CD4-positive, alpha-beta T cell (primary cell): ENCODE measurements around the gene NEBL. TPM values are rescaled to one million over a fixed set of nuclear protein-coding genes. Genes with fewer than 3 reads are reported as not detected.

Experiments used
- ATAC-seq: fragments of 200-7000 bp; cut with Tn5 transposase; one replicate; pipeline ENCODE4 v1.10.0; 2022; ENCODE audit warnings: mild to moderate bottlenecking; ENCODE audit not compliant: poor library complexity
- CTCF ChIA-PET: fragments of 350-600 bp; sonication (Branson Sonifier 250); formaldehyde crosslinking; loops from one replicate; lab custom pipeline; 2021; ENCODE audit warnings: antibody characterized with exemption, inconsistent platforms; lab: Charles Lee
- POLR2A ChIA-PET: fragments of 350-600 bp; sonication (Branson Sonifier 250); formaldehyde crosslinking; loops from one replicate; lab custom pipeline; 2021; ENCODE audit warnings: antibody characterized with exemption, inconsistent platforms; lab: Charles Lee
- DNase-seq, 14 experiments: peaks; one replicate each; pipeline ENCODE4 v3.0.0-alpha.2; 2013 to 2020; ENCODE audit warnings: mixed read lengths in 2 of 14
- H3K27ac ChIP-seq, 2 donors: one replicate each; pipeline versions ENCODE4 v1.5.1 to v1.7.0; 2013; ENCODE audit warnings: low read length in 2 of 2, low read depth in 1 of 2, mild to moderate bottlenecking in 1 of 2
- H3K27me3 ChIP-seq, 2 experiments: 1 replicate in 1 of 2; 2 replicates in 1 of 2; pipeline versions ENCODE4 v1.6.1 to v1.7.0; 2013; ENCODE audit warnings: low read length in 2 of 2, control low read depth in 1 of 2, mild to moderate bottlenecking in 1 of 2, moderate library complexity in 1 of 2; ENCODE audit not compliant: insufficient read depth in 2 of 2, control insufficient read depth in 1 of 2
- H3K36me3 ChIP-seq: one replicate; pipeline ENCODE4 v1.6.1; 2013; ENCODE audit warnings: low read length, control low read depth; ENCODE audit not compliant: insufficient read depth
- H3K4me1 ChIP-seq: one replicate; pipeline ENCODE4 v1.6.1; 2013; ENCODE audit warnings: low read length, control low read depth; ENCODE audit not compliant: insufficient read depth
- H3K4me3 ChIP-seq: one replicate; pipeline ENCODE4 v1.5.1; 2013; ENCODE audit warnings: mild to moderate bottlenecking, low read length, moderate library complexity
- H3K9me3 ChIP-seq, 2 experiments: 1 replicate in 1 of 2; 2 replicates in 1 of 2; pipeline versions ENCODE4 v1.6.1 to v1.7.0; 2013; ENCODE audit warnings: low read length in 2 of 2, mild to moderate bottlenecking in 2 of 2, control low read depth in 1 of 2, moderate library complexity in 1 of 2; ENCODE audit not compliant: control insufficient read depth in 1 of 2, insufficient read depth in 1 of 2
- H3K27ac Mint-ChIP-seq: one replicate; pipeline ENCODE4 v1.8.0; 2020; ENCODE audit warnings: mixed read lengths
- H3K27me3 Mint-ChIP-seq: one replicate; pipeline ENCODE4 v1.8.0; 2021; ENCODE audit warnings: mixed read lengths
- H3K36me3 Mint-ChIP-seq: one replicate; pipeline ENCODE4 v1.8.0; 2021; ENCODE audit warnings: low read depth, mixed read lengths
- H3K4me1 Mint-ChIP-seq: one replicate; pipeline ENCODE4 v1.8.0; 2021; ENCODE audit warnings: low read depth, mixed read lengths
- H3K4me3 Mint-ChIP-seq: one replicate; pipeline ENCODE4 v1.8.0; 2020; ENCODE audit warnings: mild to moderate bottlenecking, mixed read lengths
- H3K9me3 Mint-ChIP-seq: one replicate; pipeline ENCODE4 v1.8.0; 2020; ENCODE audit warnings: mixed read lengths
- intact Hi-C, 2 experiments: fragments of 100-400 bp; cut with DNase I in 1 of 2; cut with micrococcal nuclease in 1 of 2; formaldehyde crosslinking; loops; one replicate each; pipeline versions ENCODE4 v1.15.1 to v1.9.0; 2023 to 2025; cut with DNase I, micrococcal nuclease
- total RNA-seq, 174 experiments: library from RNA in 2 of 174; stranded (reverse) in 2 of 174; gene quantifications; one replicate each; pipeline ENCODE4 v1.2.3 and lab custom pipeline; 2021 to 2026
- TF ChIP-seq, protein P1 (sequence below): fragments of 200-600 bp; IDR thresholded peaks from one replicate; pipeline ENCODE4 v1.8.0; 2022; ENCODE audit warnings: antibody characterized with exemption, mild to moderate bottlenecking

Gene NEBL
- total RNA-seq, 2 experiments from 2014 or later, result 0.17 to 0.22 TPM

DNA sequence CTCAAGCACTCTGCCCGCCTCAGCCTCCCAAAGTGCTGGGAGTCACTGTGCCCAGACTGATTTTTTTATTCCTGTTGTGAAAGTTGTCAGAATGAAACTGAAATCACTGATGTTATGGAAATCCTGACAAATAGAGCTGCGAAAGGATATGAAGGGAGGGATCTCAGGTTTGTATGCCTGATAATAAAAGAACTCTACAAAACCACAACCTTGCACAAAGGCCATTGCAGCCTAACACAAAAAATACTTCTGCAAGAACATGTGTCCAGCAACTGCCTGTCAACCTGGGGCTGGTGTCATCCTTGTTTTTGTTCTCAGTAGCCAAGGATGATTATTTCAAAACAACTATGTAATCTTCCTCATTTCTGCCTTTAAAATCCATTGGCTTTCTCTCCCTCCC is 126.1 kb downstream of the NEBL start:
- Mint-ChIP-seq H3K4me1 (no peaks in the 10 kb centered on the region), H3K27me3 (no peaks in the 10 kb centered on the region), H3K4me3 (no peak overlapping the region), H3K27ac (no peak overlapping the region), H3K36me3 (no peaks in the 10 kb centered on the region), H3K9me3 (peaks cover 2% of the 10 kb centered on the region)
- DNase-seq (no peak), ATAC-seq (no peak)
- Histone ChIP-seq H3K27ac (no peak overlapping the region), H3K9me3 (no peaks in the 10 kb centered on the region), H3K27me3 (peaks cover 0 to 3% of the 10 kb centered on the region in 2 experiments), H3K4me1 (no peaks in the 10 kb centered on the region), H3K36me3 (no peaks in the 10 kb centered on the region), H3K4me3 (no peak overlapping the region)
- TF ChIP-seq, protein P1, sequence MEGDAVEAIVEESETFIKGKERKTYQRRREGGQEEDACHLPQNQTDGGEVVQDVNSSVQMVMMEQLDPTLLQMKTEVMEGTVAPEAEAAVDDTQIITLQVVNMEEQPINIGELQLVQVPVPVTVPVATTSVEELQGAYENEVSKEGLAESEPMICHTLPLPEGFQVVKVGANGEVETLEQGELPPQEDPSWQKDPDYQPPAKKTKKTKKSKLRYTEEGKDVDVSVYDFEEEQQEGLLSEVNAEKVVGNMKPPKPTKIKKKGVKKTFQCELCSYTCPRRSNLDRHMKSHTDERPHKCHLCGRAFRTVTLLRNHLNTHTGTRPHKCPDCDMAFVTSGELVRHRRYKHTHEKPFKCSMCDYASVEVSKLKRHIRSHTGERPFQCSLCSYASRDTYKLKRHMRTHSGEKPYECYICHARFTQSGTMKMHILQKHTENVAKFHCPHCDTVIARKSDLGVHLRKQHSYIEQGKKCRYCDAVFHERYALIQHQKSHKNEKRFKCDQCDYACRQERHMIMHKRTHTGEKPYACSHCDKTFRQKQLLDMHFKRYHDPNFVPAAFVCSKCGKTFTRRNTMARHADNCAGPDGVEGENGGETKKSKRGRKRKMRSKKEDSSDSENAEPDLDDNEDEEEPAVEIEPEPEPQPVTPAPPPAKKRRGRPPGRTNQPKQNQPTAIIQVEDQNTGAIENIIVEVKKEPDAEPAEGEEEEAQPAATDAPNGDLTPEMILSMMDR, result no peak
- CTCF ChIA-PET, result no interaction called here
- intact Hi-C loops, result no loop called here
- POLR2A ChIA-PET, result no interaction called here

DNA sequence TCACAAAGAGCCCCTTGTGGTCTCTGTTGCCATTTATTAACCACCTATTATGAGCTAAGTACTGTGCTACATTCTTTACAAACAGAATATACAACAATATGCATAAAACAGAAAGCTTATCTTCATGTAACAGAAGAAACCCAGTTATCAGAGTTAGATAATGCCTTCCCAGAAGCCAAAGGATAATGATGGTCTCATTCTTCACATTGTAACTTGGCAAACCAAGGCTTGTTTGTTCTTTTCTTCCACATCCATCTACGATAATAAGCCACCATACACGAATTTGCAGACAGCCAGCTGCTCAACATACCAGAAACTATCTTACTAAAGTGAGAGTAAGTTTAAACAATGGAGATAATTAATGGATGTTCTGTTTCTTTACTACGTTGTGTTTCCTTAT is 127.6 kb downstream of the NEBL start:
- intact Hi-C loops, result no loop called here
- POLR2A ChIA-PET, result no interaction called here
- Histone ChIP-seq H3K27me3 (peaks cover 0 to 3% of the 10 kb centered on the region in 2 experiments), H3K9me3 (no peaks in the 10 kb centered on the region), H3K4me1 (no peaks in the 10 kb centered on the region), H3K36me3 (no peaks in the 10 kb centered on the region), H3K4me3 (no peak overlapping the region), H3K27ac (no peak overlapping the region)
- no peak for DNase-seq
- no peak overlapping the region for H3K27ac Mint-ChIP-seq
- no peak for ATAC-seq
- TF ChIP-seq, protein P1, result no peak
- H3K36me3 Mint-ChIP-seq, result no peaks in the 10 kb centered on the region
- H3K9me3 Mint-ChIP-seq, result no peaks in the 10 kb centered on the region
- H3K4me1 Mint-ChIP-seq, result no peaks in the 10 kb centered on the region
- H3K4me3 Mint-ChIP-seq, result no peak overlapping the region
- CTCF ChIA-PET, result interaction anchor here (0.5 kb wide), 1 partner anchor 753 kb away, joined by 3 read pairs; no protein-coding TSS in a partner anchor
- no peaks in the 10 kb centered on the region for H3K27me3 Mint-ChIP-seq

DNA sequence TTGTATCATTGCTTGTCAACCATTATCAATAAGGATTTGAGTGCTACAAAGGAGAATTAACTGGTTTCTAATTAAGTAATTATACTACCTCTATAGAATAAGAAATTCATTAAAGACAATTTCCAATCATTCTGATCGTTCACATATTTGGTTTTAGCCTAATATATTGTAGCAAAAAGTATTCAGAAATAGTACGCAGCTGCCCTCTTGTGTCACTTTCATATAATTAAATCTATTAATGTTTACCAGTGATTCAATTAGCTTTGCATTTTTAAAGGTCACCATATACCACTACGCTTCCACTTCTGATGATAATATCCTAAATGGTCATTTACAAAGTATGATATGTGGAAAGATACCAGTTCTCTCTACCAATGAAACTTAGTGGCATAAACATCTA is 128.3 kb downstream of the NEBL start:
- no peaks in the 10 kb centered on the region for H3K36me3 Mint-ChIP-seq
- Histone ChIP-seq H3K27ac (no peak overlapping the region), H3K9me3 (no peaks in the 10 kb centered on the region), H3K4me3 (no peak overlapping the region), H3K27me3 (peaks cover 0 to 3% of the 10 kb centered on the region in 2 experiments), H3K4me1 (no peaks in the 10 kb centered on the region), H3K36me3 (no peaks in the 10 kb centered on the region)
- no peaks in the 10 kb centered on the region for H3K9me3 Mint-ChIP-seq
- TF ChIP-seq, protein P1, result no peak
- ATAC-seq (no peak), DNase-seq (no peak)
- intact Hi-C loops, result no loop called here
- POLR2A ChIA-PET, result no interaction called here
- CTCF ChIA-PET, result no interaction called here
- H3K4me3 Mint-ChIP-seq, result no peak overlapping the region
- no peaks in the 10 kb centered on the region for H3K4me1 Mint-ChIP-seq
- H3K27me3 Mint-ChIP-seq, result no peaks in the 10 kb centered on the region
- H3K27ac Mint-ChIP-seq, result no peak overlapping the region
